H1 (cell line): ENCODE results near the gene IST1.

ENCODE experiments used
- CEBPB ChIP-seq: IDR thresholded peaks from 2 replicates; pipeline ENCODE4 v1.6.1; 2012; ENCODE audit warnings: low read depth, low read length
- CTCF ChIP-seq, 3 experiments: IDR thresholded peaks; 1 replicate in 2 of 3; 2 replicates in 1 of 3; pipeline versions ENCODE4 v1.5.1 to v1.6.1; 2011; ENCODE audit warnings: low read length in 3 of 3, mild to moderate bottlenecking in 3 of 3, inconsistent platforms in 2 of 3, low read depth in 1 of 3, moderate library complexity in 1 of 3; ENCODE audit not compliant: insufficient read depth in 1 of 3; ENCODE audit errors: control extremely low read depth in 1 of 3
- GABPA ChIP-seq: IDR thresholded peaks from 2 replicates; pipeline ENCODE4 v1.6.1; 2011; ENCODE audit warnings: mild to moderate bottlenecking, low read length, moderate library complexity, borderline replicate concordance; ENCODE audit not compliant: insufficient read depth
- JUND ChIP-seq: IDR thresholded peaks from 2 replicates; pipeline ENCODE4 v1.6.1; 2011; ENCODE audit warnings: mild to moderate bottlenecking, improper control_type of control experiment, low read length
- POLR2A ChIP-seq, 2 experiments: IDR thresholded peaks; 1 replicate in 1 of 2; 2 replicates in 1 of 2; pipeline ENCODE4 v1.6.1; 2011; ENCODE audit warnings: low read depth in 2 of 2, low read length in 2 of 2, mild to moderate bottlenecking in 2 of 2; ENCODE audit errors: control extremely low read depth in 1 of 2
- POLR2AphosphoS5 ChIP-seq: IDR thresholded peaks from 2 replicates; pipeline ENCODE4 v1.6.1; 2011; ENCODE audit warnings: low read depth, low read length
- RAD21 ChIP-seq, 2 experiments: IDR thresholded peaks in 1 of 2; conservative IDR thresholded peaks in 1 of 2; 2 replicates each; pipeline ENCODE4 v1.6.1; 2011; ENCODE audit warnings: low read depth in 2 of 2, low read length in 2 of 2, improper control_type of control experiment in 1 of 2, inconsistent platforms in 1 of 2, mild to moderate bottlenecking in 1 of 2, moderate library complexity in 1 of 2
- ZNF274 ChIP-seq: IDR thresholded peaks from 2 replicates; pipeline ENCODE4 v1.7.0; 2012; ENCODE audit warnings: low read length, borderline replicate concordance; ENCODE audit errors: extremely low read depth

DNA sequence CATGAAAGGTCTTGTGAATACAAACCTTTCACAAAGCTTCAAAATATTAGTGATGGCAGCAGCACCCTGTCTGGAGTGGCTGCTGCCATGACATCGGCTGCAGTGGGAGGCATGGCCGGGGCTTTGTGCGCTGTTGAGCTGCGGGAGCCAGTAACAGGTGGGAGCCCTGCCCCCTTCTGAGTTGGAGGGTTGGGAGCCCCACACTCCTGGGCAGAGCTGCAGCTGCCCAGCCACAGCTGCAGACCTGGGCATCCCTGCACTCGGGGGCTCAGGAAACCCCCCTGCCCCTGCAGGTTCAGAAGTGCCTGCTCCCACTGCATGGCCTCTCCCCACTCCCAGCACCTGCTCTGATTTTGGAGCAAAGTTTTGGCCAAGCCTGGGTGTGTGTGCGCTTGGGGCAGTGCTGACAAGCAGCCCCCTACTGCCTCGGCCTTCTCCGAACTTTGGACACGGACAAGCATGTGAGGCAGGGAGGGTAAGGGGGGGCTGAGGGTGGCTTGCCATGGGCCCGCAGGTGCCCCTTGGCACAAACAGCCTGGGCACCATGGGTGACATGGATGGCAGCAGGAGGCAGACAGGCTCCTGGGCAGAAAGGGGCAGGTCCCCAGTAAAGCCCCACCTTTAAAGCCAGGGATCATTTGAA lies 42.7 kb downstream of the IST1 start:
- no peak for TF ChIP-seq POLR2A (IDR thresholded peaks at IDR 0.05; ENCODE audit: control extremely low read depth in 1 of 2, low read depth in 2 of 2, low read length in 2 of 2)
- TF ChIP-seq CTCF (IDR thresholded peaks at IDR 0.05; ENCODE audit: control extremely low read depth in 1 of 3, insufficient read depth in 1 of 3, low read depth in 1 of 3, low read length in 3 of 3): no peak
- no peak for TF ChIP-seq POLR2AphosphoS5
- TF ChIP-seq RAD21 (IDR thresholded peaks at IDR 0.05 in 1 of 2, conservative IDR thresholded peaks at IDR 0.05 in 1 of 2; ENCODE audit: low read depth in 2 of 2, low read length in 2 of 2): no peak
- no peak for TF ChIP-seq CEBPB
- TF ChIP-seq ZNF274: no peak
- no peak for TF ChIP-seq GABPA
- TF ChIP-seq JUND: no peak
